ENCODE results near the gene ZNF536.

Gene ZNF536

GRCh38 chr19:30350692-30351663 lies 21.2 kb upstream of the ZNF536 start:
- DNase-seq (ENCODE audit: extremely low read depth, low read depth) = no peak
- no peak overlapping the region for H3K4me3 ChIP-seq (replicated peaks; ENCODE audit: low read depth, low read length)
- TF ChIP-seq CTCF (IDR thresholded peaks at IDR 0.05; ENCODE audit: low read depth, low read length, missing control alignments) = no peak

- H3K4me3 ChIP-seq (replicated peaks; ENCODE audit: low read depth, low read length) = no peak overlapping the region
- no peak for TF ChIP-seq CTCF (IDR thresholded peaks at IDR 0.05; ENCODE audit: low read depth, low read length, missing control alignments)
- no peak for DNase-seq (ENCODE audit: extremely low read depth, low read depth)
Measured at GRCh38 chr19:30351774-30352173, 20.4 kb upstream of the ZNF536 start.

- DNase-seq (ENCODE audit: extremely low read depth, low read depth) = no peak
- H3K4me3 ChIP-seq (replicated peaks; ENCODE audit: low read depth, low read length) = no peak overlapping the region
- TF ChIP-seq CTCF (IDR thresholded peaks at IDR 0.05; ENCODE audit: low read depth, low read length, missing control alignments) = no peak
Measured at GRCh38 chr19:30353394-30353945, 18.7 kb upstream of the ZNF536 start.

GRCh38 chr19:30355586-30355985 lies 16.6 kb upstream of the ZNF536 start:
- no peak for TF ChIP-seq CTCF (IDR thresholded peaks at IDR 0.05; ENCODE audit: low read depth, low read length, missing control alignments)
- H3K4me3 ChIP-seq (replicated peaks; ENCODE audit: low read depth, low read length) = no peak overlapping the region
- DNase-seq (ENCODE audit: extremely low read depth, low read depth) = no peak

GRCh38 chr19:30356951-30357579 lies 15.1 kb upstream of the ZNF536 start:
- TF ChIP-seq CTCF (IDR thresholded peaks at IDR 0.05; ENCODE audit: low read depth, low read length, missing control alignments) = no peak
- no peak for DNase-seq (ENCODE audit: extremely low read depth, low read depth)
- H3K4me3 ChIP-seq (replicated peaks; ENCODE audit: low read depth, low read length) = no peak overlapping the region

- TF ChIP-seq CTCF (IDR thresholded peaks at IDR 0.05; ENCODE audit: low read depth, low read length, missing control alignments) = no peak
- no peak for DNase-seq (ENCODE audit: extremely low read depth, low read depth)
- H3K4me3 ChIP-seq (replicated peaks; ENCODE audit: low read depth, low read length) = no peak overlapping the region
Measured at GRCh38 chr19:30357580-30357954, 14.6 kb upstream of the ZNF536 start.

Data from HFF-Myc (cell line).